ENCODE results near the gene SPOCK2.

The SPOCK2 gene

GRCh38 chr10:72025400-72025799 is 63.0 kb downstream of the SPOCK2 start:
- Histone ChIP-seq H3K27ac (no peak overlapping the region), H3K4me3 (no peak overlapping the region)
- TF ChIP-seq CTCF (IDR thresholded peaks at IDR 0.05) = no peak
- no peak for DNase-seq (ENCODE audit: low spot score)

- Histone ChIP-seq H3K27ac (no peak overlapping the region), H3K4me3 (no peak overlapping the region)
- DNase-seq (ENCODE audit: low spot score) = no peak
- TF ChIP-seq CTCF (IDR thresholded peaks at IDR 0.05) = no peak
Measured at GRCh38 chr10:72024596-72024995, 63.8 kb downstream of the SPOCK2 start.

- no peak for DNase-seq (ENCODE audit: low spot score)
- H3K27ac ChIP-seq = no peak overlapping the region
- no peak overlapping the region for H3K4me3 ChIP-seq
- no peak for TF ChIP-seq CTCF (IDR thresholded peaks at IDR 0.05)
Measured at GRCh38 chr10:72022228-72022627, 66.1 kb downstream of the SPOCK2 start.

GRCh38 chr10:72020914-72021809 is 67.2 kb downstream of the SPOCK2 start:
- no peak overlapping the region for H3K4me3 ChIP-seq
- no peak for DNase-seq (ENCODE audit: low spot score)
- no peak for TF ChIP-seq CTCF (IDR thresholded peaks at IDR 0.05)
- no peak overlapping the region for H3K27ac ChIP-seq

GRCh38 chr10:72019085-72019876 is 69.1 kb downstream of the SPOCK2 start:
- DNase-seq (ENCODE audit: low spot score) = no peak
- no peak overlapping the region for H3K27ac ChIP-seq

GRCh38 chr10:72016608-72017300 is 71.6 kb downstream of the SPOCK2 start:
- peak overlapping the region; percentile 56 to 82 for H3K27ac ChIP-seq
- peak overlapping the region; percentile 19 for H3K4me3 ChIP-seq
- no peak for DNase-seq (ENCODE audit: low spot score)
- TF ChIP-seq CTCF (IDR thresholded peaks at IDR 0.05) = no peak

More at GRCh38 chr10:72019085-72019876, 69.1 kb downstream of the SPOCK2 start:
- no peak for TF ChIP-seq CTCF (IDR thresholded peaks at IDR 0.05)
- H3K4me3 ChIP-seq = no peak overlapping the region
